Measurements from ENCODE around the gene IDS. TPM values are rescaled to one million over a fixed set of nuclear protein-coding genes. Genes with fewer than 3 reads are reported as not detected.

The IDS gene
- total RNA-seq, 1 experiment from 2014 or later, result 13.3 TPM

- Mint-ChIP-seq H3K27me3 (ENCODE audit: low read depth) (no peaks in the 10 kb centered on the region), H3K4me1 (no peaks in the 10 kb centered on the region), H3K9me3 (no peaks in the 10 kb centered on the region), H3K4me3 (no peak overlapping the region), H3K27ac (no peak overlapping the region), H3K36me3 (peaks cover 16% of the 10 kb centered on the region)
- CTCF ChIA-PET, result interaction anchor here (0.6 to 0.8 kb wide), 2 partner anchors 19 to 46 kb away, joined by 4 to 7 read pairs; no protein-coding TSS in a partner anchor
- no peak for DNase-seq (ENCODE audit: low spot score)
- TF ChIP-seq PRDM15 (CRISPR knock-in tag; IDR thresholded peaks at IDR 0.05) (no peak), CTCF (IDR thresholded peaks at IDR 0.05) (no peak), IRF1 (CRISPR knock-in tag; IDR thresholded peaks at IDR 0.05) (no peak), ATF1 (CRISPR knock-in tag; IDR thresholded peaks at IDR 0.05) (no peak), KAT7 (CRISPR knock-in tag; IDR thresholded peaks at IDR 0.05; ENCODE audit: borderline replicate concordance) (no peak), ZNF416 (CRISPR knock-in tag; IDR thresholded peaks at IDR 0.05) (no peak), ZNF396 (CRISPR knock-in tag; IDR thresholded peaks at IDR 0.05; ENCODE audit: borderline replicate concordance) (no peak), TCF7 (CRISPR knock-in tag; IDR thresholded peaks at IDR 0.05; ENCODE audit: low read depth) (no peak)
- TF ChIP-seq, protein P1, sequence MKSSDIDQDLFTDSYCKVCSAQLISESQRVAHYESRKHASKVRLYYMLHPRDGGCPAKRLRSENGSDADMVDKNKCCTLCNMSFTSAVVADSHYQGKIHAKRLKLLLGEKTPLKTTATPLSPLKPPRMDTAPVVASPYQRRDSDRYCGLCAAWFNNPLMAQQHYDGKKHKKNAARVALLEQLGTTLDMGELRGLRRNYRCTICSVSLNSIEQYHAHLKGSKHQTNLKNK (CRISPR knock-in tag; IDR thresholded peaks at IDR 0.05), result no peak
- POLR2A ChIA-PET, result no interaction called here
- ATAC-seq, result peak; percentile 72
These were observed 11.2 kb downstream of the IDS start for GRCh38 chrX:149493567-149494562.

DNA sequence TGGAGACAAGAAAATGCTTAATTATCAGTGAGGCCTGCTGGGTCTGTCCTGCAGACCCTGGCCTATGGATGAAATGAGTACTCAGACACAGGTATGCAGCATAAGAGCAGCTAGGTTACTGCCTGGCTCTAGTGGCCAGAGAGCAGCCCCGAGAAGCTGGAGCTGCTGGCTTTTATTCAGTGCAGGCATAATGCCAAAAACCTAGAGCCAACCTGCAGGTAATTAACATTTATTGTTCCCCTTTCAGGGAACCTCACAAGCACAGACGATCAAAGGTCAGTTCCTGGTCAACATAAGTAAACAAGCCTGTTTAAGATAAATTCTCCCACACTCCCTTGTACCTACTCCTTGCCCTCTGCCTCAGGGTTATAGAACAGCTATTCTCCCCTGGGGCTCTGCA, 13.3 kb downstream of the IDS start:
- CTCF ChIA-PET, result interaction anchor here (1.0 kb wide), 1 partner anchor 13 kb away, joined by 3 read pairs; no protein-coding TSS in a partner anchor
- H3K36me3 Mint-ChIP-seq, result peaks cover 16% of the 10 kb centered on the region
- no peaks in the 10 kb centered on the region for H3K27me3 Mint-ChIP-seq (ENCODE audit: low read depth)
- H3K9me3 Mint-ChIP-seq, result no peaks in the 10 kb centered on the region
- no peak overlapping the region for H3K4me3 Mint-ChIP-seq
- DNase-seq (ENCODE audit: low spot score) (no peak), ATAC-seq (no peak)
- H3K4me1 Mint-ChIP-seq, result no peaks in the 10 kb centered on the region
- H3K27ac Mint-ChIP-seq, result no peak overlapping the region
- POLR2A ChIA-PET, result no interaction called here
- no peak for TF ChIP-seq MAX (CRISPR knock-in tag; IDR thresholded peaks at IDR 0.05)
- TF ChIP-seq ZNF281 (CRISPR knock-in tag; IDR thresholded peaks at IDR 0.05), result no peak
- no peak for TF ChIP-seq KAT7 (CRISPR knock-in tag; IDR thresholded peaks at IDR 0.05; ENCODE audit: borderline replicate concordance)
- TF ChIP-seq, protein P2, sequence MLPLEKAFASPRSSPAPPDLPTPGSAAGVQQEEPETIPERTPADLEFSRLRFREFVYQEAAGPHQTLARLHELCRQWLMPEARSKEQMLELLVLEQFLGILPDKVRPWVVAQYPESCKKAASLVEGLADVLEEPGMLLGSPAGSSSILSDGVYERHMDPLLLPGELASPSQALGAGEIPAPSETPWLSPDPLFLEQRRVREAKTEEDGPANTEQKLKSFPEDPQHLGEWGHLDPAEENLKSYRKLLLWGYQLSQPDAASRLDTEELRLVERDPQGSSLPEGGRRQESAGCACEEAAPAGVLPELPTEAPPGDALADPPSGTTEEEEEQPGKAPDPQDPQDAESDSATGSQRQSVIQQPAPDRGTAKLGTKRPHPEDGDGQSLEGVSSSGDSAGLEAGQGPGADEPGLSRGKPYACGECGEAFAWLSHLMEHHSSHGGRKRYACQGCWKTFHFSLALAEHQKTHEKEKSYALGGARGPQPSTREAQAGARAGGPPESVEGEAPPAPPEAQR (CRISPR knock-in tag; IDR thresholded peaks at IDR 0.05), result no peak
- TF ChIP-seq ZNF219 (CRISPR knock-in tag; IDR thresholded peaks at IDR 0.05; ENCODE audit: borderline replicate concordance), result no peak
- TF ChIP-seq SOX15 (CRISPR knock-in tag; IDR thresholded peaks at IDR 0.05), result no peak
- no peak for TF ChIP-seq CBFB (CRISPR knock-in tag; IDR thresholded peaks at IDR 0.05; ENCODE audit: low read depth)
- TF ChIP-seq, protein P3, sequence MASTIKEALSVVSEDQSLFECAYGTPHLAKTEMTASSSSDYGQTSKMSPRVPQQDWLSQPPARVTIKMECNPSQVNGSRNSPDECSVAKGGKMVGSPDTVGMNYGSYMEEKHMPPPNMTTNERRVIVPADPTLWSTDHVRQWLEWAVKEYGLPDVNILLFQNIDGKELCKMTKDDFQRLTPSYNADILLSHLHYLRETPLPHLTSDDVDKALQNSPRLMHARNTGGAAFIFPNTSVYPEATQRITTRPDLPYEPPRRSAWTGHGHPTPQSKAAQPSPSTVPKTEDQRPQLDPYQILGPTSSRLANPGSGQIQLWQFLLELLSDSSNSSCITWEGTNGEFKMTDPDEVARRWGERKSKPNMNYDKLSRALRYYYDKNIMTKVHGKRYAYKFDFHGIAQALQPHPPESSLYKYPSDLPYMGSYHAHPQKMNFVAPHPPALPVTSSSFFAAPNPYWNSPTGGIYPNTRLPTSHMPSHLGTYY (CRISPR knock-in tag; IDR thresholded peaks at IDR 0.05), result no peak
- no peak for TF ChIP-seq MLX (CRISPR knock-in tag; IDR thresholded peaks at IDR 0.05)
- no peak for TF ChIP-seq USF2 (CRISPR knock-in tag; IDR thresholded peaks at IDR 0.05)
